Caki2 (cell line): Measurements from ENCODE around the gene TMTC1. TPM values are rescaled to one million over a fixed set of nuclear protein-coding genes. Genes with fewer than 3 reads are reported as not detected.
A peak's percentile ranks its signal among the peaks of the same experiment; 100 is the strongest.

Source experiments
- DNase-seq: peaks from one replicate; pipeline ENCODE4 v3.0.0-alpha.2; 2015; ENCODE audit warnings: low read depth
- in situ Hi-C: cut with HindIII; loops from 2 replicates; pipeline ENCODE4 v1.10.0; 2016; ENCODE audit warnings: low sequenced_read_pairs, low pct_unique_long_range_greater_than_20kb, mixed read lengths
- total RNA-seq: library from RNA; depleted of rRNA; stranded (reverse); fragments of >200 nt; shearing (Covaris generic); gene quantifications from 2 replicates; pipeline ENCODE4 v1.2.3, GENCODE V29; 2014; ENCODE audit warnings: low replicate concordance

Gene TMTC1
- total RNA-seq, 1 experiment from 2014 or later, result 3.2 TPM

DNA sequence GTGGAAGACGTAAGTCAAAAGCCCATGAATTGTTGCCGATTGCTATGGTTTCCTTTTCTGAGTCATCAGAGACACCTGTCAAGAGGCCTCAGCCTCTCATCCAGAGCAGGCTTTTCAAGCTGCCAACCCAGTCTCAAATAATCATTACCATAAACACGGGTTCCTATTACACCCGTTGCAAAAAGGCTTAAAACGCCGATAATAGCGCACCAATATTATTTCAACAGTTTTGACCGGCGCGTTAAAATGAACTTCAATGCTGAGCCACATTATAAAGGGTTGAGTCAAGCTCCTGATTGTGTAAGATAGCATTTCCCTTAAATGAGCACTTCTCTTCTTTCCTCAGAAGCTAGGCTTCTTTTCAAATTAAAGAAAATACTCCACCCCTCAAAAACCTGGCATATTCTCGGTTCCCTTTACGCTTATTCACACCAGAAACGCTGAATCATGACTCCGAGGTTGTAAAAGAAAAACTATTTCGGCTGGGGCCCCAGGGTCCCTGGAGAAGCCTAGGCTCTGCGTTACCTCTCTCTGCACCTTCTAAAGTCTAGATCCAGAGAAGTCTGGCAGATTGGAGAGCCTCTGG lies 1.4 kb downstream of the TMTC1 start:
- in situ Hi-C loops, result no loop called here
- DNase-seq, result peak; percentile 18

DNA sequence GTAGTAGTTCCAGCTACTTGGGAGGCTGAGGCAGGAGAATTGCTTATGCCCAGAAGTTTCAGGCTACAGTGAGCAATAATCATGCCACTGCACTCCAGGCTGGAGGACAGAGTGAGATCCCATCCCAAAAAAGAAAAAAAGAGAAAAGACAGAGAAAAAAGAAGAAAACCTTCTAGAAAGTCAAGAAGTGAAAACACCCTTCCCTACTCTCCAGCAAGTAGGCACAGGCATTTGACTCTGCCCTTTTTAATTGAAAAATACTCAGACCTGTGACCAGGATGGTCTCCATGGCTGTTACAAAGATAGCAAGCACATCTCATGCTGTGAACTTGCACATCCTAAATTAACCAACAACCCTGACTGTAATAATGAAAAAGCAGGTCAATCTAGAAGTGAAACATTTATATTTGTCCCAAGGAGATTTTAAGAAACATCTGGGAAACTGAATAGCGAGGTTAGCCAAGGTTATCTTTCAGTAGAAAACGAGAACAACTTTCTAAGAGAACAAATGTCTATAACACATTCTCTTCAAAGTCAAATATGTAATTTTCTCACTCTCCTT lies 2.0 kb downstream of the TMTC1 start:
- in situ Hi-C loops, result no loop called here
- DNase-seq, result no peak

DNA sequence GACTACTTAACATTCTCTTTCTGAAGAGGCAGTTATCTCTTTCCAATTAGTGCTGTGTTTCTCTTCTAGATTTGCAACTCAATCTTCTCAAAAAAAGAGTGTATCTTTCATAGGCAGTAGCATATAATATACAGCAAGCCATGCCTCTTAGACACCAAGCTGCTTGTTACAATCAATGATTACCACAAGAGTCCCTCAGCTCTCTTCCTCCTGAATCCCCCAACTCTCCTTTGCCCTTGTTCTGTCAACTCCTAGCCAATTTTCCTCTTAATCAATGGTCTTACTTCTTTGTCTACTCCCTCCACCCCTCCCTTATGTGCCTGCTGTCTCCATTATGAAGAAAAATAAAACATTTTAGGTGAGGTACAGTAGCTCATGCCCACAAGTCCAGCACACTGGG lies 2.6 kb downstream of the TMTC1 start:
- in situ Hi-C loops, result no loop called here
- DNase-seq, result no peak

DNA sequence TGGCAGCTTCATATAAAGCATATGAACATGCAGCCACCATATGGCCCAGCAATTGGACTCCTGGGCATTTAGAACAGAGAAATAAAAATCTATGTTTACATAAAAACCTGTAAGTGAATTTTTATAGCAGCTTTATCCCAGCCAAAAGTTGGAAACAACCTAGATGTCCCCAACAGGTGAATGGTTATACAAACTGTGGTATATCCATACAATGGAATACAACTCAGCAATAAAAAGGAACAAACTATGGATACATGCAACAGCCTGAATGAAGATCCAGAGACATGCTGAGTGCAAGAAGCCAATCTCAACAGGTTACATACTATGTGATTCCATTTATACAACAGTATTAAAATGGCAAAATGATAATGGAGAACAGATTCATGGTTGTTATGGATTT lies 3.7 kb downstream of the TMTC1 start:
- DNase-seq, result no peak
- in situ Hi-C loops, result no loop called here

DNA sequence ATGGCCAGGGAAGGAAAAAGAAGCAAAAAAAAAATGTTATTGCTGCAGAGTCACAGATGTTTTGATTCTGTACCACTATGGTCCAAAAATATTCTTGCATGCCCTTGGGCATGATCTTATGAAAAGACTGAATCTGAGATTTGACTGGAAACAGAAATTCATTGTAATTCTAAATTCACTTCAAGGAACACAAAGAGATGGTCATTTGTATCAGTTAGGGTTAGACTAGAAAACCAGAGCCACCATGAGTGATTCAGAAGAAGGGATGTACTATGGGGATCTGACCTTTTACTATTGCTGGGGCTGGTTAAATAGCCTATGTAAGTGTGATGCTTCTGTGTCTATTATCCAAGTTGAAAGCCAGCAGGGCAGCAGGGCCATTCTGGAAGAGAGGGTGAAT lies 5.2 kb downstream of the TMTC1 start:
- DNase-seq, result no peak
- in situ Hi-C loops, result no loop called here

DNA sequence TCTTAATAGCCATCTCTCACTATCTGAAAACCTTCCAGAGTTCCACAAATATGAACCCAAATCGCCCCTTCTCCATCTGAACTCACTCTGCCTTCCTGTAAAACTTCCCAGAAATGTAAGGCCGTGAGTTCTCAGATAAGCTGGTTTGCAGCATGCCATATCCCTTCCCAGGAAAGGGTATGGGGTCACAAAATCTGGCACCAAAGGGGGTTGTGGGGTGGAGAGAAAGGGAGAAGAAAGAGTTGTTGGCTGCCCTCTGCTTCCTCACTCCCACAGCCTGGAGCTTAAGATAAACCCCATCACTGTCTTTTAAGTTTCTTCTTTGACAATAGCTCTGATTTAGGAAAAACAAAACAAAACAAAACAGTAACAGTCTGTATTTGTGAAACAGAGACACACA lies 10.7 kb downstream of the TMTC1 start:
- no peak for DNase-seq

DNA sequence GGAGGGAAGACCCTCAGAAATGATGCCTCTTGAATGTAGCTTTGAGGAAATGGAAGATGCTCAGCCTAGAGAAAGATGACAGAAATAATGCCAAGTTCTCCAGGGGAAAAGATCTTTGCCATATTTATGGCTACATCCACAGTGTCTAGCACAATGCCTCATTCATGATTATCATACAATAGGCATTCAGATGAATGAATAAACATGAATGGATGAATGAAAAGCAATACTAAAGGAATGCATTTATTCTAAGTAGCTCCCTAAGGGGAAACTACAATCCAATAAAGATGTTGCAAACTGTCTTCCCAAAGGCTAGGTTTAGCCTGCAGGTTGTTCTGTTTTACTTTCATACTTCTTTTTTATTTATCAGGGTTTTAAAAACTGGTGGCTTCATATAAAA lies 12.0 kb downstream of the TMTC1 start:
- no peak for DNase-seq
- in situ Hi-C loops, result no loop called here

More for the DNA sequence above, 10.7 kb downstream of the TMTC1 start:
- in situ Hi-C loops, result no loop called here

DNA sequence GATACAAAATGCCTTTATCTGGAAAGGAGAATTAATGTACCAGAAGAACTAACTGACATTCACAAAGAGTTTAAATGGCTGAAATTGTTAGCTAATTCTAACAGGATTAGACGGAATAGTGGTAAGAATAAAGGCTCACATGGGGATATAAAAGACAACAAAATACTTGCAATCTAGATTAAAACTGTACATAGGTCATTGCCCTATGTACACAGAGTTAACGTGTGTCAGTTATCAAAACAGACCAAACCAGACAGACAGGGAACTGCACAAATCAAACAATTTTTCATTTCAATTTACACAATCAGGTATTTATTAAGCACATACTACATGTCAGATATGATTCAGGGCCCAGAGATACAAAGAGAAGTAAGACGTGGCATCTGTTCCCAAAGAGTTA lies 12.6 kb downstream of the TMTC1 start:
- DNase-seq, result no peak
- in situ Hi-C loops, result no loop called here

DNA sequence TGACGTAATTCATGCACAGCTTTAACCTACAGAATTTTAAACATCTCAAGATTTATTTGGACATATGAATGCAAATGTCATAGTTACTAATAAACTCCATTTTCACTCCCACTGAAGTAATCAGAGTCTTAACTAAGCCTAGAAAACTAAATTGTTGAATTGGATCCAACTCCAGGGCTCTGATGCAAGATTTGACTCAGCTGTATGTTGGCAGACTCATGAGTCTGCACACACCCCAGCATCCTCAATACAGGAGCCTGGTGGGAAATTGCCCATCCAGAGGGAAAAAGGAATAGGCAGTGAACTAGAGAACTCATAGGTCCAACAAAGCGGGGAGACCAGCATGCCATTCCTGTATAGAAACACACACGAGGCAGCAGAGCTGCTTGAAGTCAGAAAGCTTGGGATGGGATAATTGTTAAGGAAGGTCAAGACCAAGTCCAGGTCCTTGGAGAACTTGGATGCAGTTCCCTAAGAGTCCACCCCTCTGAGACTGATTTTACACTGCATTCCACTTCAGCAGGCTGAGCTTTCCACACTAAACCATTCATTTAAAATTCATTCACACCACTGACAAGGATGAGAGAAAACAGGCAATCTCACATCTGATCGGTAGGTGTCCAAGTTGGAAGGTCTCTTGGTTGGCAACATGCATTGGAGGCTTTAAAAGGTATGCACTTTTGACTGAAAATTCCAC lies 14.4 kb downstream of the TMTC1 start:
- in situ Hi-C loops, result no loop called here
- no peak for DNase-seq

DNA sequence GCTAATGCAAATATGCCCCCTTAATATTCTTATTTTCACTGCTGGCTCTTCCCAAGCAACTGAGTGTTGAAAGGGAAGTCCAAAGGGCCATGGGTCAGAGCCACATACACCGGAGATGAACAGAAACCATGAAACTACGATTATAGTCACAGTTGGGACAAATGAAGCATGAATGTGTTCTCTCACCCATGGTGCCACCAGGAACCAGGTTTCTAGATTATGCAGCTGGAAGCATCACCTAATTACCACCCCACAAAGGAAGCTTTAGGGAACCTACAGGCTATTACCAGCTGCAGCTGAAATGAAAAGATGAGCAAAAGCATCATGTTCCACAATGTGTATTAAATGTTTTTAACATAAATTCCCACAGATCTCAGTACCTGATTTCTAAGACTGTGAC lies 15.4 kb downstream of the TMTC1 start:
- DNase-seq, result no peak

DNA sequence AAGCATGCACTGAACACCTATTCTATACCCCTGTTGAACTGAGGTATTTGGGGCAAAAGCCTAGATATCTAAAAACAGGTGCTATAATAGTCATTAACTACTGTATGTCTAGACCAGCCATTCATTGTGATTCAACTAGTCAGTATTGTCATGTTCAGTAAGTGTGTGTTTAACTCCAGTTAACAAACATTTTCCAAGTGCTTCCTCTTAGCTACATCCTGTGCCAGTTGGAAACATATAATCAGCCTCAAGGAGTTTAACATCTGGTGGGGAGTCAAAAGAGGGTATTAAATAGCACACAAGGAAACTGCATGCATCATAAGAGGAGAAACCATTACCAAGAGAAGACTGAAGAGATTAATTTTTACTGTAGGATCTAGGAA lies 20.4 kb downstream of the TMTC1 start:
- in situ Hi-C loops, result no loop called here
- DNase-seq, result no peak

More for the DNA sequence above, 15.4 kb downstream of the TMTC1 start:
- in situ Hi-C loops, result no loop called here

DNA sequence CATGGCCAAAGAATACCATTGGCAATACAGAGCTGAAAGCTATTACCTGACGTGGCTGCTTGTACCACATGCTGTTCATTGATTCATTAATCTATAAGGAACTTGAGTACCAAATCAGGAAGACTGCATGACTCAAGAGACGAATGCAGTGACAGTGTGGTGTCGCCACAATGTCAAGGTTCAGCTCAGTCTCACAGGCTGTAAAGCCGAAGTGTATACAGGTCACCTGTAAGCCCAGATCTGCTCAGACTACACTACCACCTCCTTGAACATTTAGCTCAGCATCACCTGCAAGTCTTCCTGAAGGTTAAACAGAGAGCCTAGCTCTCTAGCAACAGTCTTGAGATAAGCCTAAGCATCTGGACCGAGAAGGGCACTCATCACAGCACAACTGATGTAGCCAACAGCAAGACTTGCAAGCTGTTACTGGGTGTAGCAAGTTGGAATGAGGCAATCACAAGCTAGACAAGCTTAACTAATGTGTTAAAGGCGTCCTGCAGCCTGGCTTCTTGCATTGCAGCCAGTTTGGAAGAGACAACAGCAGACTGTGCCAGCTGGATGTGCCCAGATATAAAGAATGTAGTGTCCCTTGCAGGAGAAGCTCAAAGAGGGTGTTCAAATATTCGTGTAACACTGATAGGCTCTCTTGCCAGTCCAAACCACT lies 21.0 kb downstream of the TMTC1 start:
- in situ Hi-C loops, result no loop called here
- DNase-seq, result no peak

DNA sequence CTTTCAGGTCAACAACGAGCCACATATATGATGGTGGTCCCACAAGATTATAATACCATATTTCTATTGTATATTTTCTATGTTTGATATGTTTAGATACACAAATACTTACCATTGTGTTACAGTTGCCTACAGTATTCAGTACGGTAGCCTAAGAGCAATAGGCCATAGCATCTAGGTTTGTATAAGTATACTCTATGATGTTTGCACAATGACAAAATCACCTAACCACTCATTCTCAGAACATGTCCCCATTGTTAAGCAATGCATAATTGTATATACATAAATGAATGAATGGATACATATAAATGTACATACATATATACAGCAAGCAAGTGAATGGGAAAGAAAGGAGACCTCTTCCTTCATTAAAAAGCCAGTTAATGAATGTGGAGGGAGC lies 23.8 kb downstream of the TMTC1 start:
- in situ Hi-C loops, result no loop called here
- DNase-seq, result no peak

DNA sequence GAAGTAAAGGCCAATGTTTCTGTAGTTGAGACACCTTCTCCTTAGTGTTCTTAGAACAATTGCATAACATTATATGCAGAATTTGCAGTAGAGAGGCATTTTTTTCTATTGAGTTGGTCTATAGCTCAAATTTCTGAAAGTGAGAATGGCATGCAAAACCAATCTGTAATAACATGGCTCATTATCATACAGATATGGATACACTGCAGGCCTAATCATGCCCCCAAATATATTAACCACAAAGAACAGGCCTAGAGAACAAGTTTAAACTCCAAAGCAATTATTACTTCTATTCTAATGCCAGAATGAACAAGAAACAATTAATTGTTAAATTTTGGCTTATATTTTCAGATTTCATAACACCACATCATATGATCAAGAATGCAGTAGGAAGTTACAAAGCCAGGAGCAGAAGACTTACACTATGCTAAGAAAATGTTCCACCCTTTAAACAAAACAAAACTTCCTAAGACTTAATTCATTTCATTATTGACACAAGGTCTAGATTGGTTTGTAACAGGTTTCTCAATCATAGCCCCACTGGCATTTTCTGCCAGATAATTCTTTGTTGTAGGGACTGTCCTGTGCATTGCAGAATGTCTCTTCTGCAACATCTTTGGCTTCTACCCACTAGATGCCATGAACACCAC lies 26.9 kb downstream of the TMTC1 start:
- no peak for DNase-seq
- in situ Hi-C loops, result no loop called here

DNA sequence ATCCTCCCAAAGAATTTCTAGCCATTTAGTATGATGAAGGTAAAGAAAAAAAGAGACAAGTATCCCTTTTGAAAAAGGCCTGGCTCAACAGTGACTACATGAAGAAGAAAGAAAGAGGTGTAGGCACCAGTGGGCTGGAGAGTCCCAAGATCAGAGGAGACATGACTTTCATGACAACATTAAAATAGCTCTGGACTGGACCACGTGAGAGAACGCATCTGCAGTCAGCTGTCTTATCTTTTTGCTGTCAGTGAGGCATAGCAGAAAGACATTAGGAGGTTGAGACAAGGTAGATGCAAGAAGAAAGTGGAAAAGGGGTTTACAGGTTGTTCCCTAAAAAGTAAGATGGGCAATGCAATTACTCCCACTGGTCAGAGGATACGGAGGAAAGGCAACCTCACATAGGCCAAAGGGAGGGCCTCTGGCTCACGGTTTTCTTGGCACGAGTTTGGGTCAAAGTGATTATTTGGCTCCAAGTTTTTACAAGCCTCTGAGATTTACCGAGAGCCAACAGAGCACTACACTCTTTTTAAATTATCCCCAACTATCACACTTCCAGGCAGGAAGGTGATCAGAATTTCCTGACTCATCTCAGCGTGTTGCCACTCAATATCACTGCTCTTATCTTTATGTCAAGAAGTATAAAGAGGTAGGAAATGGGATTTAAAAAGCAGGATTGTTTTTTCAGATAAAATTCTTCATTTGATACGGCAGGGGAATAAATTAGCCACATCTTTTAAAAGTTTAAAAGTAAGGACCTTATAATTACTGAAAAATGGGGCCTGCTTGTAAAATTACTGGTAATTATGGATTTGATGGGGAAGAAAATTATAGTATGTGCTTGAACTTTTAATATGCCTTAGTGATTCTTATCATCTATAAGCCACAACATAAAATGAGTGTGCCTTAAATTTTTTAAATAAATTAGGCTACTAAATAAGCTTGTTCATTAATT lies 29.2 kb downstream of the TMTC1 start:
- in situ Hi-C loops, result no loop called here
- no peak for DNase-seq

DNA sequence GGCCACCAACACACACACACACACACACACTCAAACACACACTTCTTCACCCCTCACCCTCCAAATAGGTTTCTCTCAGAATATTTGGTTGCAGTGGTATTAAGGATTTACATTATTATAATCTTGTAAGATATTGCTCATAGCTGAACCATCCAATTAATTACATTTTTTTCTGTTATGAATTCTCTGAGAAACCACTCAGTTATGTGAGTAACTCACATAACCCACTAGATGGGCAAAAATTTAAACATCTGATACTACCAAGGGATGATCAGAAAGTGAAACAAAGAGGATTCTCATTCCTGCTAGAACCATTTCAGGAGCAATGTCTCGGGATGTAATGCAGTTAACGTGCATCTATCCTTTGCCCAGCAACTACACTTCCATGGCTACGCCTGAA lies 31.6 kb downstream of the TMTC1 start:
- in situ Hi-C loops, result no loop called here
- DNase-seq, result no peak

DNA sequence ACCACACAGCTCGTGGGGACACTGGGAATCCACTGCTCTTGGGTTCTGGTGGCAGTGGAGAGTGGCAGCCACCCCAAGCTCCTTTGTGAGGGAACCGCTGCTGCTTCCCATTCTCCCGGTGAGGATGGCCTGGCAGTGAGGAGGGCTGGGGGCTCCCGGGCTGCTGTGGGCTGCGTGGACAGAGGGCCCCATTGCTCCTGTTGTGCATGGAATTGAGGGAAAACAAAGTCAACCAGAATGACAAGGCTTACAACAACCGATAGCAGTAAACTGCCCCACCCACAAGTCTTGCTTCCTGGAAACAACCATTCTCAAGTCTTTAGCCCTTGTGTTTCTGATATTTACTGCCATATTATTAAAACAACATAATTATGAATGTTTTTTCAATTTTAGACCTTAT lies 32.1 kb downstream of the TMTC1 start:
- in situ Hi-C loops, result no loop called here

DNA sequence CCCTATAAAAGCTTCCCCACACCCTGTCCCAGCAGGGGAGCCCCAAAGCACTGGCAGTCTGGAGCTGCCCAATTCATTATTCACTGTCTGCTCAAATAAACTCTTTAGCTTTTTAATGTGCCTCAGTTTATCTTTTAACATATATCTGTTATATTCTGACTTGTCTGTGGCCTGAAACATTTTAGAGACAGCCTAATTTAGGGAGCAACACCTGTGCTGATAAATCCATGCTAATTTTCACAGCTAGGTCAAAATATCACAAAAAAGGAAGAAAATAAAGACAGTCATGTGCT lies 32.9 kb downstream of the TMTC1 start:
- no peak for DNase-seq
- in situ Hi-C loops, result no loop called here

More for the DNA sequence above, 32.1 kb downstream of the TMTC1 start:
- no peak for DNase-seq
